Smooth muscle cell (in vitro differentiated cells): ENCODE results near the gene CRADD. TPM values are rescaled to one million over a fixed set of nuclear protein-coding genes. Genes with fewer than 3 reads are reported as not detected.

Experiments
- DNase-seq: peaks from one replicate; lab custom pipeline; 2025; ENCODE audit not compliant: unreplicated experiment; lab: John Stamatoyannopoulos, UW
- H2AFZ ChIP-seq: fragments of 200-600 bp; sonication (generic); 2 replicates; pipeline ENCODE4 v1.6.0; 2016; ENCODE audit warnings: antibody characterized with exemption, low read depth, mild to moderate bottlenecking
- H3F3A ChIP-seq: fragments of 200-600 bp; sonication (generic); 2 replicates; pipeline ENCODE4 v1.6.0; 2017; ENCODE audit warnings: antibody characterized with exemption, low read depth
- H3K27ac ChIP-seq: fragments of 200-600 bp; sonication (generic); 2 replicates; pipeline ENCODE4 v1.5.1; 2016; ENCODE audit warnings: low read depth, mild to moderate bottlenecking
- H3K27me3 ChIP-seq: fragments of 200-600 bp; sonication (generic); 2 replicates; pipeline ENCODE4 v1.6.1; 2016; ENCODE audit warnings: low read depth, mild to moderate bottlenecking
- H3K36me3 ChIP-seq: fragments of 200-600 bp; sonication (generic); 2 replicates; pipeline ENCODE4 v1.5.1; 2016; ENCODE audit warnings: low read depth
- H3K4me1 ChIP-seq: fragments of 200-600 bp; sonication (generic); 2 replicates; pipeline ENCODE4 v1.5.1; 2016; ENCODE audit warnings: low read depth
- H3K4me2 ChIP-seq: fragments of 200-600 bp; sonication (generic); 2 replicates; pipeline ENCODE4 v1.6.0; 2016; ENCODE audit warnings: mild to moderate bottlenecking
- H3K4me3 ChIP-seq: fragments of 200-600 bp; sonication (generic); 2 replicates; pipeline ENCODE4 v1.5.1; 2016; ENCODE audit warnings: mild to moderate bottlenecking
- H3K79me2 ChIP-seq: fragments of 200-600 bp; sonication (generic); 2 replicates; pipeline ENCODE4 v1.6.0; 2016; ENCODE audit warnings: low read depth, mild to moderate bottlenecking
- H3K9ac ChIP-seq: fragments of 200-600 bp; sonication (generic); 2 replicates; pipeline ENCODE4 v1.6.0; 2016; ENCODE audit warnings: low read depth
- H3K9me3 ChIP-seq: fragments of 200-600 bp; sonication (generic); replicated peaks from 2 replicates; pipeline ENCODE4 v1.5.1; 2016; ENCODE audit warnings: low read depth
- H4K20me1 ChIP-seq: fragments of 200-600 bp; sonication (generic); 2 replicates; pipeline ENCODE4 v1.6.0; 2016; ENCODE audit warnings: low read depth
- WGBS: methylation state at CpG from one replicate; pipeline ENCODE4 v1.1.7; 2016; ENCODE audit warnings: low lambda C conversion rate; 5-methylcytosine and 5-hydroxymethylcytosine counted together
- polyA plus RNA-seq: library from polyadenylated mRNA; unstranded; fragments of >200 nt; fragmentation: Nextera tagmentation; extraction: Ambion mirVana; gene quantifications from 2 replicates; pipeline ENCODE4 v1.2.1, GENCODE V29; 2016
- total RNA-seq: library from RNA; depleted of rRNA; stranded (reverse); fragments of >200 nt; gene quantifications from 2 replicates; pipeline ENCODE4 v1.2.3, GENCODE V29; 2014
- TF ChIP-seq, protein P1 (sequence below): fragments of 200-600 bp; sonication (generic); IDR thresholded peaks from 2 replicates; pipeline ENCODE4 v1.5.1; 2017; ENCODE audit warnings: borderline replicate concordance, mild to moderate bottlenecking, antibody characterized with exemption; ENCODE audit not compliant: insufficient read depth, poor library complexity, severe bottlenecking

The CRADD gene
- total and polyA plus RNA-seq, 2 experiments from 2014 or later: 10.7 to 28.6 TPM

DNA sequence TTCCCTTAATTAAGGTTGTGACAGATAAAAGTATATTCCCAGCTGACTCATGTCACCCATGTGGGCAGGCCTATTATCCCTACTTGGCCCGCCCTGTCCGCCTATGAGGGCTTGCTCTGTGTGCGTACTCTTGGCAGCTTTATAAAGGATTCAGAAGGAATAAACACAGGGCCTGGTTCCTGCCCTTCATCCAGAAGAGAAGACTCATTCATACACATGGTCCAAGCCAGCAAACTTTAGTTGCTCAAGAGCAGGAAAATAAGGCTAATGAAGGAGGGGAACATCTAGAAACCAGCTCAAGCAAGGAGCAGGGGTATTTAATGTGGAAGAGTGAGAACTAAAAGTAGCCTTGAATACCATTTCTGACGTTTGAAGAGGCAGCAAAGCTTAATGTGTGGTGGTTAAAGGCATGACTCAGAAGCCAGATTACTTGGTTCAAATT is 141.9 kb downstream of the CRADD start:
- H3K9ac ChIP-seq: peak overlapping the region; percentile 67
- no peaks in the 10 kb centered on the region for H3F3A ChIP-seq
- H3K4me2 ChIP-seq: peak overlapping the region; percentile 58
- no peaks in the 10 kb centered on the region for H3K36me3 ChIP-seq
- H3K4me1 ChIP-seq: peaks cover 4% of the 10 kb centered on the region
- no peaks in the 10 kb centered on the region for H3K9me3 ChIP-seq
- 25% methylated on average over 4 of the region's 4 CpGs for WGBS
- H3K27me3 ChIP-seq: no peaks in the 10 kb centered on the region
- peak overlapping the region; percentile 56 for H2AFZ ChIP-seq
- no peaks in the 10 kb centered on the region for H3K79me2 ChIP-seq
- H3K4me3 ChIP-seq: no peak overlapping the region
- no peak for DNase-seq
- peak overlapping the region; percentile 92 for H3K27ac ChIP-seq
- no peaks in the 10 kb centered on the region for H4K20me1 ChIP-seq
- TF ChIP-seq, protein P1, sequence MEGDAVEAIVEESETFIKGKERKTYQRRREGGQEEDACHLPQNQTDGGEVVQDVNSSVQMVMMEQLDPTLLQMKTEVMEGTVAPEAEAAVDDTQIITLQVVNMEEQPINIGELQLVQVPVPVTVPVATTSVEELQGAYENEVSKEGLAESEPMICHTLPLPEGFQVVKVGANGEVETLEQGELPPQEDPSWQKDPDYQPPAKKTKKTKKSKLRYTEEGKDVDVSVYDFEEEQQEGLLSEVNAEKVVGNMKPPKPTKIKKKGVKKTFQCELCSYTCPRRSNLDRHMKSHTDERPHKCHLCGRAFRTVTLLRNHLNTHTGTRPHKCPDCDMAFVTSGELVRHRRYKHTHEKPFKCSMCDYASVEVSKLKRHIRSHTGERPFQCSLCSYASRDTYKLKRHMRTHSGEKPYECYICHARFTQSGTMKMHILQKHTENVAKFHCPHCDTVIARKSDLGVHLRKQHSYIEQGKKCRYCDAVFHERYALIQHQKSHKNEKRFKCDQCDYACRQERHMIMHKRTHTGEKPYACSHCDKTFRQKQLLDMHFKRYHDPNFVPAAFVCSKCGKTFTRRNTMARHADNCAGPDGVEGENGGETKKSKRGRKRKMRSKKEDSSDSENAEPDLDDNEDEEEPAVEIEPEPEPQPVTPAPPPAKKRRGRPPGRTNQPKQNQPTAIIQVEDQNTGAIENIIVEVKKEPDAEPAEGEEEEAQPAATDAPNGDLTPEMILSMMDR: no peak

DNA sequence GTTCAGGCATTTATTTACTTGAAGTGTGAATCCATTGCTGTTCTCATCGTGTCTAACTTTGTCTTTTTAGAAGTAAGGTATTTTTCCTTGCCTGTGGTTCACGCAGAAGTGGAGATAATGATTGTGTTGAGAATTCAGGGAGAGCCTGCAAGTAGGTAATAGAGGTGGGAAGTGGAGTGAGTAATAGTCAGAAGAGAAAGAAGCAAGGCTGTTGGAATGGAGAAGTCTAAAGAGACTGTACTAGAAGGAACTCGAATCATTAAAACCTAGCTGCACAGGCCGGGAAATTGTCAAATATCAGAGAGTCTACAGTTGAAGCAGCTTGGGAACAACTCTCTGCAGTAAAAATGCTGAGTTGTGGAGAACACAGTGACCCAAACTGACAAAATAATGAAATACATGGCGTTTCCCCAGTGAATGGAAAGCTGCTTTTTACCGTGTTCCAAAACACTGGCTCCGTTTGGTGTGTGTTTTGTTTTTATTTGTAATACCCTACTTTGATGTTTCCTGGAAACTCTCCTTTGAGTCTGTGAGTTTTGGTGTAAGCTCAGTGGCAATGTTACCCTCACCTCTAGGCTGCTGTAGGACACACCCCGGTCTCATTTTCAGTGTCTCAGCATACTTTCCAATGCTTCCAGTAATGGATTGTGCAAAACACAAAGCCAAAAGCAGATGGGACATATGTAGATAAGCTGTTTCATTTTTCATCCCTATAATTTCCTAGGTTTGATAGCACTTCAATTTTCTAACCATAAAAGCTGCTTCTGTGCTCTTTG is 146.6 kb downstream of the CRADD start:
- no peak overlapping the region for H3K4me3 ChIP-seq
- no peaks in the 10 kb centered on the region for H3K36me3 ChIP-seq
- no peak for DNase-seq
- H3K9ac ChIP-seq: no peak overlapping the region
- TF ChIP-seq, protein P1: no peak
- H2AFZ ChIP-seq: peak overlapping the region; percentile 34
- peak overlapping the region; percentile 42 for H3K4me2 ChIP-seq
- peak overlapping the region; percentile 20 for H3K27ac ChIP-seq
- H3F3A ChIP-seq: no peaks in the 10 kb centered on the region
- 58% methylated on average over 8 of the region's 8 CpGs for WGBS
- H3K9me3 ChIP-seq: no peaks in the 10 kb centered on the region
- H3K4me1 ChIP-seq: peaks cover 7% of the 10 kb centered on the region
- no peaks in the 10 kb centered on the region for H3K79me2 ChIP-seq
- H3K27me3 ChIP-seq: no peaks in the 10 kb centered on the region
- H4K20me1 ChIP-seq: no peaks in the 10 kb centered on the region

GRCh38 chr12:93824514-93825500 is 147.6 kb downstream of the CRADD start:
- Histone ChIP-seq H3K27ac (peak overlapping the region; percentile 20), H3K9ac (no peak overlapping the region), H2AFZ (no peak overlapping the region), H3K4me2 (peak overlapping the region; percentile 42), H3K79me2 (no peaks in the 10 kb centered on the region), H3F3A (no peaks in the 10 kb centered on the region), H3K4me3 (no peak overlapping the region), H3K27me3 (no peaks in the 10 kb centered on the region), H3K9me3 (no peaks in the 10 kb centered on the region), H3K4me1 (peaks cover 7% of the 10 kb centered on the region), H3K36me3 (no peaks in the 10 kb centered on the region), H4K20me1 (no peaks in the 10 kb centered on the region)
- 21% methylated on average over 11 of the region's 11 CpGs for WGBS
- TF ChIP-seq, protein P1: no peak
- no peak for DNase-seq
